ENCODE measurements around the gene MGRN1. TPM values are rescaled to one million over a fixed set of nuclear protein-coding genes. Genes with fewer than 3 reads are reported as not detected.

The MGRN1 gene
- total RNA-seq, 1 experiment from 2014 or later = 61.3 TPM

- no peak overlapping the region for H3K4me3 Mint-ChIP-seq (ENCODE audit: unreplicated experiment)
- no peaks in the 10 kb centered on the region for H3K9me3 Mint-ChIP-seq (ENCODE audit: unreplicated experiment)
- H3K36me3 Mint-ChIP-seq (ENCODE audit: insufficient read depth, unreplicated experiment) = peaks cover 14% of the 10 kb centered on the region
- H3K4me1 Mint-ChIP-seq (ENCODE audit: insufficient read depth, unreplicated experiment) = no peaks in the 10 kb centered on the region
- H3K27ac Mint-ChIP-seq (ENCODE audit: low read depth, unreplicated experiment) = no peak overlapping the region
- POLR2A ChIA-PET = interaction anchor here (0.7 kb wide), 1 partner anchor 64 kb away, joined by 3 read pairs; the partner anchor contains the start of gene CDIP1
- no peak for DNase-seq (ENCODE audit: unreplicated experiment)
- CTCF ChIA-PET = interaction anchor here (0.7 kb wide), 1 partner anchor 17 kb away, joined by 3 read pairs; no protein-coding TSS in a partner anchor
- peaks cover 11% of the 10 kb centered on the region for H3K27me3 Mint-ChIP-seq (ENCODE audit: insufficient read depth, unreplicated experiment)
- TF ChIP-seq, protein P1, sequence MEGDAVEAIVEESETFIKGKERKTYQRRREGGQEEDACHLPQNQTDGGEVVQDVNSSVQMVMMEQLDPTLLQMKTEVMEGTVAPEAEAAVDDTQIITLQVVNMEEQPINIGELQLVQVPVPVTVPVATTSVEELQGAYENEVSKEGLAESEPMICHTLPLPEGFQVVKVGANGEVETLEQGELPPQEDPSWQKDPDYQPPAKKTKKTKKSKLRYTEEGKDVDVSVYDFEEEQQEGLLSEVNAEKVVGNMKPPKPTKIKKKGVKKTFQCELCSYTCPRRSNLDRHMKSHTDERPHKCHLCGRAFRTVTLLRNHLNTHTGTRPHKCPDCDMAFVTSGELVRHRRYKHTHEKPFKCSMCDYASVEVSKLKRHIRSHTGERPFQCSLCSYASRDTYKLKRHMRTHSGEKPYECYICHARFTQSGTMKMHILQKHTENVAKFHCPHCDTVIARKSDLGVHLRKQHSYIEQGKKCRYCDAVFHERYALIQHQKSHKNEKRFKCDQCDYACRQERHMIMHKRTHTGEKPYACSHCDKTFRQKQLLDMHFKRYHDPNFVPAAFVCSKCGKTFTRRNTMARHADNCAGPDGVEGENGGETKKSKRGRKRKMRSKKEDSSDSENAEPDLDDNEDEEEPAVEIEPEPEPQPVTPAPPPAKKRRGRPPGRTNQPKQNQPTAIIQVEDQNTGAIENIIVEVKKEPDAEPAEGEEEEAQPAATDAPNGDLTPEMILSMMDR (IDR thresholded peaks at IDR 0.05; ENCODE audit: unreplicated experiment) = no peak
- intact Hi-C loops (cut with micrococcal nuclease) = no loop called here
- no TSS peak for BruUV-seq (replicated peaks)
Observed at GRCh38 chr16:4602331-4602730, 22.3 kb upstream of the MGRN1 start.

GRCh38 chr16:4603624-4604170 is 20.9 kb upstream of the MGRN1 start:
- ChIA-PET CTCF (no interaction called here), POLR2A (no interaction called here)
- no peak overlapping the region for H3K27ac Mint-ChIP-seq (ENCODE audit: low read depth, unreplicated experiment)
- peaks cover 11% of the 10 kb centered on the region for H3K27me3 Mint-ChIP-seq (ENCODE audit: insufficient read depth, unreplicated experiment)
- BruUV-seq (replicated peaks) = no TSS peak
- no peak overlapping the region for H3K4me3 Mint-ChIP-seq (ENCODE audit: unreplicated experiment)
- no peak for DNase-seq (ENCODE audit: unreplicated experiment)
- intact Hi-C loops (cut with micrococcal nuclease) = no loop called here
- TF ChIP-seq, protein P1 (IDR thresholded peaks at IDR 0.05; ENCODE audit: unreplicated experiment) = no peak
- H3K9me3 Mint-ChIP-seq (ENCODE audit: unreplicated experiment) = no peaks in the 10 kb centered on the region
- no peaks in the 10 kb centered on the region for H3K4me1 Mint-ChIP-seq (ENCODE audit: insufficient read depth, unreplicated experiment)
- H3K36me3 Mint-ChIP-seq (ENCODE audit: insufficient read depth, unreplicated experiment) = peaks cover 21% of the 10 kb centered on the region

DNA sequence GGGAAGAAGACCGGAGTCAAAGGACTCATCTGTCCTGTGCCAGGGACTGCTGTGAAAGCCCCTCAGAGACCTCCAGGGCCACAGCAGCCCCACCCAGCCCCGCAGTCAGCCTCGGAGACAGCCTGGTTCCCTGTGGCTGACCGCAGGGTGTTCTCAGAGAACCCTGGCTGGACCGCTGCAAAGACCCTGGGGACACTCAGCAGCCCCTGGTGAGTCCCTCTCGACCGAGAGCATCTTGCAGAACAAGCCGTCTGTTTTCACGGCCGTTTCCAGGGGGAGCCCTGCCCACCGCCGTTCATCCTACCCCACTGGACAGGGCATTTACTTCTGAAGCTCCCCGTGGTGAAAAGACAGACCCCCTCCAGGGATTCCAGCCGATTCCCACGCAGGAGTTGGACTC is 20.2 kb upstream of the MGRN1 start:
- intact Hi-C loops (cut with micrococcal nuclease) = no loop called here
- POLR2A ChIA-PET = interaction anchor here (0.8 to 2.5 kb wide), 3 partner anchors 9 to 120 kb away, joined by 3 to 13 read pairs (median 5); no protein-coding TSS in a partner anchor
- no peak for DNase-seq (ENCODE audit: unreplicated experiment)
- Mint-ChIP-seq H3K36me3 (ENCODE audit: insufficient read depth, unreplicated experiment) (peaks cover 26% of the 10 kb centered on the region), H3K4me1 (ENCODE audit: insufficient read depth, unreplicated experiment) (no peaks in the 10 kb centered on the region), H3K27me3 (ENCODE audit: insufficient read depth, unreplicated experiment) (peaks cover 11% of the 10 kb centered on the region), H3K9me3 (ENCODE audit: unreplicated experiment) (no peaks in the 10 kb centered on the region), H3K4me3 (ENCODE audit: unreplicated experiment) (no peak overlapping the region), H3K27ac (ENCODE audit: low read depth, unreplicated experiment) (no peak overlapping the region)
- CTCF ChIA-PET = no interaction called here
- BruUV-seq (replicated peaks) = no TSS peak
- TF ChIP-seq, protein P1 (IDR thresholded peaks at IDR 0.05; ENCODE audit: unreplicated experiment) = no peak

- BruUV-seq (replicated peaks) = no TSS peak
Observed at GRCh38 chr16:4606354-4606753, 18.3 kb upstream of the MGRN1 start.

More at GRCh38 chr16:4606354-4606753, 18.3 kb upstream of the MGRN1 start:
- CTCF ChIA-PET = interaction anchor here (1.2 to 1.5 kb wide), 2 partner anchors 21 to 57 kb away, joined by 3 to 5 read pairs; no protein-coding TSS in a partner anchor
- no peak overlapping the region for H3K4me3 Mint-ChIP-seq (ENCODE audit: unreplicated experiment)
- peaks cover 3% of the 10 kb centered on the region for H3K4me1 Mint-ChIP-seq (ENCODE audit: insufficient read depth, unreplicated experiment)
- no peak for DNase-seq (ENCODE audit: unreplicated experiment)
- intact Hi-C loops (cut with micrococcal nuclease) = no loop called here
- POLR2A ChIA-PET = interaction anchor here (0.6 to 2.5 kb wide), 2 partner anchors 10 to 99 kb away, joined by 3 to 13 read pairs; no protein-coding TSS in a partner anchor
- H3K9me3 Mint-ChIP-seq (ENCODE audit: unreplicated experiment) = no peaks in the 10 kb centered on the region
- H3K36me3 Mint-ChIP-seq (ENCODE audit: insufficient read depth, unreplicated experiment) = peaks cover 27% of the 10 kb centered on the region
- no peak overlapping the region for H3K27ac Mint-ChIP-seq (ENCODE audit: low read depth, unreplicated experiment)
- peaks cover 7% of the 10 kb centered on the region for H3K27me3 Mint-ChIP-seq (ENCODE audit: insufficient read depth, unreplicated experiment)
- TF ChIP-seq, protein P1 (IDR thresholded peaks at IDR 0.05; ENCODE audit: unreplicated experiment) = no peak

Data from MCF 10A (cell line).